Activated gamma-delta T cell treated with Interleukin-2 at 50 U/mL for 16 hours (primary cell): Measurements from ENCODE around the gene NANOS1.

Source experiments
- DNase-seq: peaks from one replicate; pipeline ENCODE4 v3.0.0-alpha.2; 2020

The NANOS1 gene

DNA sequence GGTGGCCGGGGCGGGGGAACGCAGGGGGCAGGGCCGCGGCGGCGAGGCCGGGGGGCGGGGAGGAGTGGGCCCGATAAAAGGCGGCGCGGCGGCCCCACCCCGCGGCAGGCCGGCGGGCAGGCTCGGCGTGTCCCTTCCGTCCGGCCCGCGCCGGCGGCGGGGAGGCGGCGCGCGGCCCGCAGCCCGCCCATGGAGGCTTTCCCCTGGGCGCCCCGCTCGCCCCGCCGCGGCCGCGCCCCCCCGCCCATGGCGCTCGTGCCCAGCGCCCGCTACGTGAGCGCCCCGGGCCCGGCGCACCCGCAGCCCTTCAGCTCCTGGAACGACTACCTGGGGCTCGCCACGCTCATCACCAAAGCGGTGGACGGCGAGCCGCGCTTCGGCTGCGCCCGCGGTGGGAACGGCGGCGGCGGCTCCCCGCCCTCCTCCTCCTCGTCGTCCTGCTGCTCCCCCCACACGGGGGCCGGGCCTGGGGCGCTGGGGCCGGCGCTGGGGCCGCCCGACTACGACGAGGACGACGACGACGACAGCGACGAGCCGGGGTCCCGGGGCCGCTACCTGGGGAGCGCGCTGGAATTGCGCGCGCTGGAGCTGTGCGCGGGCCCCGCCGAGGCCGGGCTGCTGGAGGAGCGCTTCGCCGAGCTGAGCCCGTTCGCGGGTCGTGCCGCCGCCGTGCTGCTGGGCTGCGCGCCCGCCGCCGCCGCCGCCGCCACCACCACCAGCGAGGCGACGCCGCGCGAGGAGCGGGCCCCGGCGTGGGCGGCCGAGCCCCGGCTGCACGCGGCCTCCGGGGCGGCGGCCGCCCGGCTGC, at the start of gene NANOS1:
TSS of gene NANOS1 (plus strand) at position 102 of the 808 bp plus-strand sequence. CDS start at position 190, 88 bp downstream.
- no peak for DNase-seq

GRCh38 chr10:118980135-118980865, 49.2 kb upstream of the NANOS1 start:
- DNase-seq: no peak

GRCh38 chr10:118980870-118981269, 48.6 kb upstream of the NANOS1 start:
- DNase-seq: no peak

DNA sequence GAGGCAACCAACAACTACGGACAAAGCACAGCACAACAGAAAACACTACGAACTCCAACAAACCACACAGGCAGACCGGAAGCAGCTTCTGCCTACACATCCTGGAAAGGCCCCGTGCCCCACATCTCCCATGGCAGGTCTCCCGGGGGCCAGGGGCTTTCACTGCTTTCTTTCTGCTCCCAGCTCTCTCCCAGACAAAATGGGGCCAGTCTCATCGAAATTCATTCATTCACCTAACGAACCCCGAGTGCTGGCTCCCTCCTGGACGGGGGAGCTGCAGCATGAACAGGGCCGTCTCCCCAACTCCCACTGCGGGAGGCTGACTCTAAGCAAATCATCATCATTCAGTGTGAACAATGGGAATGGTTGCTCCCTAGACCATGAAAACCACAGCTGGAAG, 47.6 kb upstream of the NANOS1 start:
- no peak for DNase-seq

- DNase-seq: no peak
These were observed 47.1 kb upstream of the NANOS1 start for GRCh38 chr10:118982366-118982765.

DNA sequence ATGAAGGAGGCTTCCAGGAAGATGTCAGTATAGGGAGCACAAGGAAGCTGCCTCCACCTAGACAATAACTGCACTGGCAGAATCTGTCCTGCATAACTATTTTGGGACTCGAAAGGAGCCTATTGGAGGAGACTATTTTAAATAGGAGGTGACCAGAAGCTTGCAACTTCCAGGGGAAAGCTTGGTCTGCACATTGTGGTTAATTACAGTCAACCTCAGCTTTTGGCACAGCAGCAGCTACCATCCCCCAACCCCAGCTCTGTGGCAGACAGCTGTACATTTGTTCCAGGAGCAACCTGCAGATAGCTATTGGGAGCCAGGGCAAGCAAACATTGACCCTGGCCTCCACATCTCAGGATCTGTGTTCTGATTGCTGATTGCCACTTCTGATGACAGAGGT, 46.3 kb upstream of the NANOS1 start:
- no peak for DNase-seq

DNA sequence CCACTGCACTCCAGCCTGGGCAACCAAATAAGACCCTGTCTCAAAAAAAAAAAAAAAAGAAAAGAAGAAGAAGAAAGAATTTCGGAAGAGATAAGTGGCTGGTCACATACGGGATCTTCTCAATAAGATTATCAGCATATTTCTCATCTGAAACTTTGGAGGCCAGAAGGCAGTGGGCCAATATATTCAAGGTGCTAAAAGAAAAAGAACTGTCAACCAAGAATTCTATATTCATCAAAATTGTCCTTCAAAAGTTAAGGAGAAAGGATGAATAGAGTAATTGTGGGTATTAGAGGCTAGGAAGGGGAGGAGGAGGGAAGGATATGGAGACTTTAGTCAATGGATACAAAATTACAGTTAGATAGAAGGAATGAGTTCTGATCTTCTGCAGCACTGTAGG, 43.9 kb upstream of the NANOS1 start:
- DNase-seq: no peak

GRCh38 chr10:118986815-118987790, 42.4 kb upstream of the NANOS1 start:
- DNase-seq: no peak

DNA sequence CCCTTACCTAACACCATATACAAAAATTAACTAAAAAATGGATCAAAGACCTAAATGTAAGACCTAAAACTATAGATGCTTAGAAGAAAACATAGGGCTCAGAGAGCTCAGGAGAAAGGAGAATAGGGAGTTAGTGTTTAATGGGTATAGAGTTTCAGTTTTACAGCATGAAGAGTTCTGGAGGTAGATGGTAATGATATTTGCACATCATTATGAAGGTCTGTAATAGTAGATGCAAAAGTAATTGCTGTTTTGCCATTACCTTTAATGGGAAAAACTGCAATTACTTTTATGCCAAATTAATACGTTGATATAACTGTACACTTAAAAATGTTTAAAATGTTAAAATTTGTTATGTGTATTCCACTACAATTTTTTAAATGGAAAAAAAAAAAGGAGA, 39.2 kb upstream of the NANOS1 start:
- DNase-seq: no peak

DNA sequence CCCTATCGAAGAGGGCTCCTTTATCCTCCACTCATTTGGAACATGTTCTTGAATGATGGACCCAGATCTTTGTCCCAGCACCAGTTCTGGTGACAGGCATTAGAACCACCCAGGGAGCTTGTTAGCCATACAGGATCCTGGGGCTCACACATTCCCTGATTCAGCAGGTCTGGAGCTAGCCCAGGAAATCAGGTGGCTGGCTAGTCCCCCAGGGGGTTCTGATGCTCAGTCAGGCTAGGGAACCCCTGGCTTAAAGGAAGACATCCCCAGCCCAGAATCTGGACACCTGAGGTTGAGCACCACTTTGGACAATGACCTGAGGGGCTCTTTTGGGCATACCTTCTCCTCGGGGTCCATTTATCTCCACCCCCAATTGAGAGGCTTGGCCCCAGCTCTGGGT, 37.0 kb upstream of the NANOS1 start:
- no peak for DNase-seq

DNA sequence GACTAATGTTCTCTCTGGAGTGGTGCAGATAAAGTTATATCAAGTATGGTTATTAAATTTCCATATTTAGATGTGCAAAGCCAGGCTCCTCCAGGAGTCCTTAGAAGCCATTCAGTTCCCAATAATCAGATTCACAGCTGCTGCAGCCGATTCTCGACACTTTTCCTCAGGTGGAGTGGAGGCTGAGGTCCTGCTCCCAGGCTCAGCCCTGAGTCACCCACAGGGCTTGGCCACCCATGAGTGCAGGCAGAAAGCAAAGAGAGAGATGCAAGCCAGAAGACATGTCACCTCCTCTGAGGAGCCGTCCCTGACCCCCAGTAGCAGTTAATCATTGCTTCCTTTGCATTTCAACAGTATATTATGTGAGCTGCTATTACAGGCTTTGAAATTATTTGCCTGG, 36.3 kb upstream of the NANOS1 start:
- no peak for DNase-seq

DNA sequence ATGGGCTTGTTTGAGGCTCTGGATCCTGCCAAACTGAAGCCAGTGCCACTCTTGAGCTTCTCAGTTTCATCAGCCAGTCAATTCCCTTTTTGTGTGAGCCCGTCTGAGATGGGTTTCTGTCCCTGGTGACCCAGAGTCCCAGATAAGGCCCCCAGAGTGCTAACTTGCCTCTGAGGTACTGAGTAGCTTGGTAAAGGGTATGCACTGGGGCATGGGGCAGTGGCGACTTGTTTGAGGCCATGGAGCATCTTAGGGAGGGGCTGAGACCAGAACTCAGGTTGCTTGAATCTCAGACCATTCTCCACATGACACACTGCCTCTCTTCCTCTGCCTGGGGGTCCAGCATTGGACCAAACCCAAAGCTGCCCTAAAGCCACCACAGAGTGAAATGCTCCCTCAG, 35.2 kb upstream of the NANOS1 start:
- DNase-seq: no peak

- no peak for DNase-seq
These were observed 33.8 kb upstream of the NANOS1 start for GRCh38 chr10:118995739-118996138.

- DNase-seq: no peak
These were observed 32.1 kb upstream of the NANOS1 start for GRCh38 chr10:118997379-118997778.

DNA sequence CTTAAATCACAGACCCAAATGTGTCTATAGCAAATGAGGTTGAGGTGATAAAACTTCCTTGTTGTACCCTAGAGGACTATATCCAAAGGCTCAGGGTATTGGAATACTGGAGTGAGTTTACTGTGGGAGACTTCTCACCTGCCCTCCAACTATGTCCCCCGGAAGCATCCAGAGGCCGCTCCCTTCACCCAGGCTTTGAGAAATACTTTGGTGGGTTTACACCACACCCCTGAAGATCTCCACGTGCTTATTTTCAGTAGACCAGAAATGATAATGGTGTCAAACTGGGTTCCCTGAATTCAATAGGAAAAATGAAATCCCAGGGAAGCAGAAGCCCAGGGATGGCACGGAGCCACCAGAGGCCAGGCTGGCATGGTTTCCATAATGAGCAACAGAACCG, 31.3 kb upstream of the NANOS1 start:
- no peak for DNase-seq

DNA sequence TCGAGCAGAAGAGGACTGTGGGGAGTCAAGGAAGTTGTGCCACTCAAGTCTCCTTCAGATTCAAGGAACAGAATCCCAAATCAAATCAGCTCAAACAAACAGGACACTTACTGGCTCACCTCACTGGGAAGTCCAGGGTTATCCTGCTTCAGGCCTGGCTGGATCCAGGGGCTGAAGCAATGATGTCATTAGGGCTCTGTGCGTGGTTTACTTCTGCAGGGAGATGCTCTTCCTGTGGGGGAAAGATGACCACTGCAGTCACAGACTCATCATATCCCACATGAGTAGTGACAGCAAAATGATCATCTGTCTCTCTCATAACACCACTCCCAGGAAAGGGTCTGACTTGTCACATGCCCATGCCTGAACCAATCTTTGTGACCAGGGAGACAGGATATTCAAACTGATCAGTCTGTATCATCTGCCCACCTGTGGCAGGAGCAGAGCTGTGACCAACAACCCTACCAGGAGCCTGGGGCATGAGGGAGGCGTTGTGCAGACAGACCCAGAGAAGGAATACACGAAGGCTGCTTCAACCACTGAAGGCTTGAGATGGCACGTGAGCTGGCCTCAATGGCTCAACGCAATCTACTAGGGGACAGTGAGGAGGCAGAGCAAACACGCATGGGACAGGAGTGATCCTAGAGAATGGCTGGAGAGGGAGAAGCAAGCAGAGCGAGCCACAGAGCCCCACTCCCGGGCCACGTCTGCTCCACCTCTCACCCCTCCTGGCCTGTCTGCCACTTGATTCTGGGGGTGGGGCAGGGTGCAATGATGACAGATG, 27.6 kb upstream of the NANOS1 start:
- no peak for DNase-seq

DNA sequence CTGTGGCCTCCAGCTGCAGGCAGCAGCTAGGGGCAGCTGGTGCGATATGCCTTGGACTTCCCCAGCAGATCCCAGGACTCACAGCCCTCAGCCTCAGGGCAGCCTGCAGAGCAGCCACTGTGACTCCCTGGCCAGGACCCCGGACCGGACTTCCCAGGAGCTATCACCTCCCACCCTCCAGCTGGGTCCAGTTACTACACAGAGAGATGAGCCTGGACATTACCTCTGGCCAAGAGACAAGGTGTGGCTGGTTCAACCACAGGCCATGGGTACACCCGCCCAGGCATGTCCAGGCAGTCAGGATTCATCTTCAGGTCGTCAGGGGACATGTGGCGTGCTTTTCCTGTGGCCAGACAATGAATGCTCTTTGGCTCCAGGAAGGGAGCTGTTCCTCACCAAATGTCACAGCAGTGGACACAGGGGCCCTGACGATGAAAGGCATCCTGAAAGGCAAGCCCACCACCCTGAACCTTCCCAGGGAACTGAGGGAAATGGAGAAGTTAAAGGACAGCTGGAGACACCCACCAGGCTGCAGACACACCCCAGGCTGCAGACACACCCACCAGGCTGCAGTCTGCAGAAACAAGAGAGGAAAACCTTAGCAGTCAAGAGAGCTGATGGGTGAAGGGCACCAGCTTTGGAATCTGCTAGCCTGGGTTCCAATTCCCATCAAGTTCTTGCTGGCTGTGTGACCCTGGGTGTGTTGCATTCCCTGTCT, 25.8 kb upstream of the NANOS1 start:
- no peak for DNase-seq

DNA sequence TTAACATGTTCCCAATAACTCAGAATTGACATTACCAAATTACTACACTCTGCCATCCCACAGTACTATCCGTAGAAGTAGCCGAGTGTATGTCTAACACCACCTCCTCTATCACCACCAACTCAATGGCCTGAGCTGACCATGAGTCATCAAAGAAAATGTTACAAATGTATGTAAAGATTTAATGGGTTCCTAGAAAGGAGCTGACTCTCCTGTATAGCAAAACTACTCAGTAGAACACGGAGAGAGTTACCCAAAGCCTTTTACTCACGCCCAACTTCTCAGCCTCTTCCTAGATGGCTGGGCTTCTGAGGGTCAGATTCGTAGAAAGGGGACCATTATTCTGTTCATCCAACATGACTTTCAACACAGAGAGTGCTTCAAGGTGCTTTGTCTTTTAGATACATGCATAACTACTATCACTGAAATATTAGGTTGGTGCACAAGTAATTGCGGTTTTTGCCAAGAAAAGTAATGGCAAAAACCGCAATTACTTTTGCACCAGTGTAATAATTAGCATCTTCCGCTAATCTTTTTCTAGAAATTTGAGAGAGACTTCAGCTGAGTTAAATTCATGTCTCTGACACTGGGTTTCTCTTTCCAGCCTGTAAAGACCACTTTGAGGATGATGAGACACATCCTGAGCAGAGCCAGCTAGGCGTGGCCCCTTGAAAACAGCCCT, 24.0 kb upstream of the NANOS1 start:
- DNase-seq: no peak

- DNase-seq: no peak
These were observed 22.9 kb upstream of the NANOS1 start for GRCh38 chr10:119006451-119007210.

DNA sequence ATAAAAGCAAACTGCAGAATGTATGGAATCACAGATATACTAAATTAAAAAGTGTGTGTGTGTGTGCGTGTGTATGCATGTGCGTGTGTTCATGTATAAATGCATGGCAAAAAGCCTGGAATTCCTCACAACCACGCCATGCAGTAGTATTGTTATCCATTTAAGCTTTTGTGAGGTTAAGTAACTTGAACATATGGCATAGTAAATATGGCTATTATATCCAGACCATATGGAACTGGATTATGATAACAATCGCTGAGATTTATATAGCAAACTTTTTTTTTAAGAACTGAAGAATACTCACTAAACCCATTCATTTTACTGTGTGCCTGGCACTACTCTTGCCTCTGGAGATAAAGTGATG, 22.3 kb upstream of the NANOS1 start:
- no peak for DNase-seq

GRCh38 chr10:119020627-119020946, 8.9 kb upstream of the NANOS1 start:
- no peak for DNase-seq
